Calu3 (cell line): ENCODE measurements around the gene GMDS. TPM values are rescaled to one million over a fixed set of nuclear protein-coding genes. Genes with fewer than 3 reads are reported as not detected.

Experiments
- BruUV-seq: library from RNA; stranded (reverse); fragments of 400-500 nt; replicated peaks from 2 replicates; lab custom pipeline; 2021; lab: Mats Ljungman, UMichigan
- CTCF ChIA-PET: fragments of 300-600 bp; sonication (Branson Sonifier 250); formaldehyde crosslinking; loops from one replicate; lab custom pipeline; 2022; ENCODE audit warnings: antibody characterized with exemption; lab: Charles Lee
- DNase-seq: peaks from one replicate; pipeline ENCODE4 v3.0.0; 2022
- H3K27ac Mint-ChIP-seq: one replicate; pipeline ENCODE4 v1.8.0; 2022; ENCODE audit warnings: mixed read lengths; ENCODE audit not compliant: unreplicated experiment
- H3K27me3 Mint-ChIP-seq: one replicate; pipeline ENCODE4 v1.8.0; 2022; ENCODE audit warnings: mixed read lengths; ENCODE audit not compliant: unreplicated experiment
- H3K36me3 Mint-ChIP-seq: one replicate; pipeline ENCODE4 v1.8.0; 2022; ENCODE audit warnings: mild to moderate bottlenecking, moderate library complexity, mixed read lengths; ENCODE audit not compliant: insufficient read depth, unreplicated experiment
- H3K4me1 Mint-ChIP-seq: one replicate; pipeline ENCODE4 v1.8.0; 2022; ENCODE audit warnings: mild to moderate bottlenecking, low read depth, mixed read lengths; ENCODE audit not compliant: unreplicated experiment
- H3K4me3 Mint-ChIP-seq: one replicate; pipeline ENCODE4 v1.8.0; 2022; ENCODE audit warnings: mild to moderate bottlenecking, low read depth, moderate library complexity, mixed read lengths; ENCODE audit not compliant: unreplicated experiment
- H3K9me3 Mint-ChIP-seq: one replicate; pipeline ENCODE4 v1.8.0; 2022; ENCODE audit warnings: low read depth, mixed read lengths; ENCODE audit not compliant: unreplicated experiment
- intact Hi-C: fragments of 100-400 bp; cut with micrococcal nuclease; formaldehyde crosslinking; loops from one replicate; pipeline ENCODE4 v1.10.0; 2022; ENCODE audit not compliant: unreplicated experiment
- total RNA-seq: library from RNA; stranded (reverse); gene quantifications from 2 replicates; pipeline ENCODE4 v1.2.3, GENCODE V29; 2022
- TF ChIP-seq, protein P1 (sequence below): fragments of 200-600 bp; IDR thresholded peaks from one replicate; pipeline ENCODE4 v1.8.0; 2022; ENCODE audit warnings: antibody characterized with exemption; ENCODE audit not compliant: unreplicated experiment

GMDS gene
- total RNA-seq, 1 experiment from 2014 or later, result 58.2 TPM

DNA sequence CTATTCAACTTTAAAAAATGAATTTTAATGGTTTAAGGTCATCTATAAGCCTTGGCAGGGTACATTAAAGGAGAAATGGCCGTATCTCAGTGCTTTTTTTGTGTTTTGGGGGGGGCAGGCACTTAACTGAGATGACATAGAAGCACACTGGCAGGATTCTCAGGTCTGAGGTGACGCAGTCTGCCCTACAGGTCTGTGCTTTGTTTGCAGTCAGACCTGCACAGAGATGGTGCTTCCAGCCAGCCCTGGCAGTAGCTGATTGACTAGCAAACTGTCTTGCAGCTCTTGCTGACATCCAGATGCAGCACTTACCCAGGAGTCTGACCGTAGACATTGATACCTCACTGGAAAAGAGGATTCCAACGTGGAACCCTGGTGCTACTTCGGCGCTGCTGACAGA, 386.5 kb downstream of the GMDS start:
- TF ChIP-seq, protein P1, sequence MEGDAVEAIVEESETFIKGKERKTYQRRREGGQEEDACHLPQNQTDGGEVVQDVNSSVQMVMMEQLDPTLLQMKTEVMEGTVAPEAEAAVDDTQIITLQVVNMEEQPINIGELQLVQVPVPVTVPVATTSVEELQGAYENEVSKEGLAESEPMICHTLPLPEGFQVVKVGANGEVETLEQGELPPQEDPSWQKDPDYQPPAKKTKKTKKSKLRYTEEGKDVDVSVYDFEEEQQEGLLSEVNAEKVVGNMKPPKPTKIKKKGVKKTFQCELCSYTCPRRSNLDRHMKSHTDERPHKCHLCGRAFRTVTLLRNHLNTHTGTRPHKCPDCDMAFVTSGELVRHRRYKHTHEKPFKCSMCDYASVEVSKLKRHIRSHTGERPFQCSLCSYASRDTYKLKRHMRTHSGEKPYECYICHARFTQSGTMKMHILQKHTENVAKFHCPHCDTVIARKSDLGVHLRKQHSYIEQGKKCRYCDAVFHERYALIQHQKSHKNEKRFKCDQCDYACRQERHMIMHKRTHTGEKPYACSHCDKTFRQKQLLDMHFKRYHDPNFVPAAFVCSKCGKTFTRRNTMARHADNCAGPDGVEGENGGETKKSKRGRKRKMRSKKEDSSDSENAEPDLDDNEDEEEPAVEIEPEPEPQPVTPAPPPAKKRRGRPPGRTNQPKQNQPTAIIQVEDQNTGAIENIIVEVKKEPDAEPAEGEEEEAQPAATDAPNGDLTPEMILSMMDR, result no peak
- no peaks in the 10 kb centered on the region for H3K27me3 Mint-ChIP-seq
- intact Hi-C loops, result no loop called here
- H3K27ac Mint-ChIP-seq, result no peak overlapping the region
- no peaks in the 10 kb centered on the region for H3K9me3 Mint-ChIP-seq
- no peak for DNase-seq
- no peaks in the 10 kb centered on the region for H3K4me1 Mint-ChIP-seq
- no peaks in the 10 kb centered on the region for H3K36me3 Mint-ChIP-seq
- CTCF ChIA-PET, result no interaction called here
- H3K4me3 Mint-ChIP-seq, result no peak overlapping the region
- no TSS peak for BruUV-seq

DNA sequence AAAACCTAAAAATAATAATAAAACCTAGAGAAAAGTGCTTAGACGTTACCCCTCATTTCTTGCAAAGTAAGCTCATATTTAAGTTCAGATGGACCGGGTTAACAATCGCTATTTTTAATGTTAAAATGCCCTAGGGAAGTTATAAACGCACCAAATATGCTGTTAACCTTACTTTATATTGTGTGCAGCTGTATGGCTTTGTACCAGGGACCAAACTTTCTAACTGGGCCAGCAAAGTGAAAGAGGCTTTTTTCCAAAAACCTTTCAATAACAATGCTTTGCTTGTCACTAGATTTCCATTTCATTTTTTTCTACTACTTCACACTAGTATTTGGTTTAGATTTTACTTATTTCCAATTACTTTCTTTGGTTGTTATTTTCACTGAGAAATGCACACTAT, 387.2 kb downstream of the GMDS start:
- DNase-seq, result no peak
- TF ChIP-seq, protein P1, result no peak
- intact Hi-C loops, result no loop called here
- H3K27me3 Mint-ChIP-seq, result no peaks in the 10 kb centered on the region
- H3K4me3 Mint-ChIP-seq, result no peak overlapping the region
- no TSS peak for BruUV-seq
- CTCF ChIA-PET, result no interaction called here
- H3K4me1 Mint-ChIP-seq, result no peaks in the 10 kb centered on the region
- no peak overlapping the region for H3K27ac Mint-ChIP-seq
- H3K9me3 Mint-ChIP-seq, result no peaks in the 10 kb centered on the region
- no peaks in the 10 kb centered on the region for H3K36me3 Mint-ChIP-seq

DNA sequence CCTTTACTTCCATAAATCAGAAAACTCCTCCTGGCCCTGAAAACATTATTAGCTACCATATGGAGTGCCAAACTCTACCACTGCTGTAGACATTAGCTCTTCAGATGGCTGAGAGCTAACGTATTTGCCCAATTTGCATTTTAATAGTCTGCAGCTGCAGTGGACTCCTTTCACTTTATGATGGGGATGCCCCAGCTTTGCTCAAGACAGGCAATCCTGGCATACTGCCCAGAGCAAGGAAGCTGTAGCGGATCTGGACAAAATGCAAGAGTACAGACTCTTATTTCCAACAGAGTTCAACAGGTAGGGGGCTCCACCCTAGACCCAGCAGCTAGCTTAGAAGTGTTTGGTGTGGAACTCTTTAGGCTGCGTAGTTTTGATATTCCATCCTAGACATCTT, 389.0 kb downstream of the GMDS start:
- DNase-seq, result no peak
- no peaks in the 10 kb centered on the region for H3K9me3 Mint-ChIP-seq
- no peaks in the 10 kb centered on the region for H3K27me3 Mint-ChIP-seq
- no peaks in the 10 kb centered on the region for H3K36me3 Mint-ChIP-seq
- TF ChIP-seq, protein P1, result no peak
- intact Hi-C loops, result no loop called here
- no peak overlapping the region for H3K4me3 Mint-ChIP-seq
- CTCF ChIA-PET, result no interaction called here
- H3K4me1 Mint-ChIP-seq, result no peaks in the 10 kb centered on the region
- no TSS peak for BruUV-seq
- no peak overlapping the region for H3K27ac Mint-ChIP-seq

DNA sequence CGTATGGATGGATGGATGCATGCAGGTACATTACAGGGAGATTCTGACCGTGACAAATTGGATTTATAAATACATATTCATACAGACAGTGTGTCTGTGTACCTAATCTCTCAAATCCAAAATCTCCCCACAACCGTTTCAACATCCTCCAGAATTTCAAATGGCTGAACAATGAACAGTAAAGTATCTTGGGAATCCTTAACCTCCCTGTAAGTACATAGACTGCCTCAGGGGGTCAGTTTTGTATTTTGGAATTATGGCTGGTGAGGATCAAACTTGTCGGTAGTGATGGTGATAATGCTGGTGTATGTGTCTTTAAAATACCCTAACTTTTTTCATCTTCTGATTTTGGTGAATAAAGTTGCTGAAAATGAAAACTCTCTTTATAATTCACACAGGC, 389.5 kb downstream of the GMDS start:
- no peaks in the 10 kb centered on the region for H3K27me3 Mint-ChIP-seq
- H3K9me3 Mint-ChIP-seq, result no peaks in the 10 kb centered on the region
- DNase-seq, result no peak
- intact Hi-C loops, result no loop called here
- H3K4me1 Mint-ChIP-seq, result no peaks in the 10 kb centered on the region
- CTCF ChIA-PET, result no interaction called here
- no peaks in the 10 kb centered on the region for H3K36me3 Mint-ChIP-seq
- no peak overlapping the region for H3K27ac Mint-ChIP-seq
- TF ChIP-seq, protein P1, result no peak
- H3K4me3 Mint-ChIP-seq, result no peak overlapping the region
- BruUV-seq, result no TSS peak
